Measurements from ENCODE around the gene CALML5.
A peak's percentile ranks its signal among the peaks of the same experiment; 100 is the strongest.

CALML5 gene

GRCh38 chr10:5460468-5461202, 38.7 kb downstream of the CALML5 start:
- DNase-seq = no peak

DNA sequence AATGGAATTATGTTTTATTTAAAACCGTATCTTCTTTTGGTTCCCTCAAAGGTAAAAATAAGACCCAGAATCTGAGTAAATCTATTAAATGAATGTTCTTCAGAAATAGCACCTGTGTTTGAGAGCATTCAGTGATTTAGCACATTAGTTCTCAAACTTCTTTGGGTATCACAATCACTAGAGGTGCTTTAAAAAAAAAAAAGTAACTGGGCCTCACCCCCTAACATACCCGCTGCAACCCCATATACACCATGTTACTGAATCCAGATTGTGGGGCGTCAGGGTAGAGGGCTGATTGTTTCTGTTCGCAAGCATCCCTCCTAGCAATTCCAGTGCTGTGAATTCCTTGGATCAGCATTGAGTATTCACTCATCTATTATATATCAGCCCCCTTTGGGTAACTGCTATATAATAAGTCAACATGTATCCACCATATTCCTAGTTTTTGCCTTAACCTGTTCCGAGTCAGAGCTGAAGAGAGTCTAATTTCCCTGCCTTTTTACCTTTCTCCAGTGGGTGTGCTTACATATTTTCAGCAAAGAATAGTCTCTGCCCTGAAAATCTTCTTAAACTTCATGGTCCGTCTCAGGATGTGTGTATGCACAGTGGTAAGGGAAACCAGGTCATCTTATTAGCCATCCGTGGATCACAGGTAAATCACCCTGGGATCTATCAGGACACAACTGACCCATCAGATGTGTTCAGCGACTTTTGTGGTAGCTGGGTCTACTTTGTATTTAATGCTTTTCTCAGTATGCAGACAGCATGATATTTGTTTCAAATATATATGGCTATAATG, 40.2 kb downstream of the CALML5 start:
- no peak for DNase-seq

DNA sequence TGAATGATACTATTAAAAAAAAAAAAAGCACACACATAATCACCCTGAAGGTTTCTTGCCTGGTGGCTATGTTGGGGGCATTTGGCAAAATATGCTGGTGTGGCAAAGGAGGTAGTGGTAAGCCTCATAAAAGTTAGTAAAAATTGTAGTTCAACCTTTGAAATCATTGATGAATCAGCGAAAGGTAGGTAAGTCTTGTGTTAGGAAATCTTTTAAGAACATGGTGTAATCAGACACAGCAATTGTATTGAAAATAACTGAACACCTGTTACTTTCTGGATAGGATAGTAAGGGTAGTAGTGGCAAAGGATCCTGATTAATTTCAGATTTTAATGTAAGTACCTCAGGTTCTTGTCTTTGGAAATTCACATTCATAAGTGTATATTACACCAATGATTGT, 40.9 kb downstream of the CALML5 start:
- no peak for DNase-seq

DNA sequence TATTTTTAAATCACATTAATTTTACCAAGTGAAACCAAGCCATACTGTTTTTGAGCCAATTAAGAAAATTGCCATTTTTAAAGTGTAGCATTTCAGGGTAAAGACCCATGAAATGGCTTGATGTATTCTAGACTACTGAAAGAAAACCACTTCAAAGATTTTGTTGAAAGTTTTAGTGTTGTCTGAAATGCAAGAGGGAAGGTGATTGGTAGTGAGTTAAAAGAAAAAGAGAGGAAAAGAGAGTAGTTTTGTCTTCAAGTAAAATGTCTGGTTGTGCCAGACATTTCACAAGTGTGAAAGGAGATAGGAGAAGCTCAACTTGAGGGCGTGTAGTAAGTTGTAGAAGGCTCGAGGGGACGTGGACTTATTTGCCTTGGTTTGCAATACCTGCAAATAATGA, 41.6 kb downstream of the CALML5 start:
- peak in 1 of 2 donors; percentile 41 for DNase-seq

DNA sequence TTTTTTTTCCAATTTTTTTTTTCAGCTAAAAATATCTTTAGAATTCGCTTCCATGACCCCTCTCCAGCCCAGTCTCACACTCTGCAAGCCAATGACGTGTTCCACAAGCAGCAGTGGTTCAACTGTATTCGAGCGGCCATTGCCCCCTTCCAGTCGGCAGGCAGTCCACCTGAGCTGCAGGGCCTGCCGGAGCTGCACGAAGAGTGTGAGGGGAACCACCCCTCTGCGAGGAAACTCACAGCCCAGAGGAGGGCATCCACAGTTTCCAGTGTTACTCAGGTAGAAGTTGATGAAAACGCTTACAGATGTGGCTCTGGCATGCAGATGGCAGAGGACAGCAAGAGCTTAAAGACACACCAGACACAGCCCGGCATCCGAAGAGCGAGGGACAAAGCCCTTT, 42.8 kb downstream of the CALML5 start:
- DNase-seq = no peak

DNA sequence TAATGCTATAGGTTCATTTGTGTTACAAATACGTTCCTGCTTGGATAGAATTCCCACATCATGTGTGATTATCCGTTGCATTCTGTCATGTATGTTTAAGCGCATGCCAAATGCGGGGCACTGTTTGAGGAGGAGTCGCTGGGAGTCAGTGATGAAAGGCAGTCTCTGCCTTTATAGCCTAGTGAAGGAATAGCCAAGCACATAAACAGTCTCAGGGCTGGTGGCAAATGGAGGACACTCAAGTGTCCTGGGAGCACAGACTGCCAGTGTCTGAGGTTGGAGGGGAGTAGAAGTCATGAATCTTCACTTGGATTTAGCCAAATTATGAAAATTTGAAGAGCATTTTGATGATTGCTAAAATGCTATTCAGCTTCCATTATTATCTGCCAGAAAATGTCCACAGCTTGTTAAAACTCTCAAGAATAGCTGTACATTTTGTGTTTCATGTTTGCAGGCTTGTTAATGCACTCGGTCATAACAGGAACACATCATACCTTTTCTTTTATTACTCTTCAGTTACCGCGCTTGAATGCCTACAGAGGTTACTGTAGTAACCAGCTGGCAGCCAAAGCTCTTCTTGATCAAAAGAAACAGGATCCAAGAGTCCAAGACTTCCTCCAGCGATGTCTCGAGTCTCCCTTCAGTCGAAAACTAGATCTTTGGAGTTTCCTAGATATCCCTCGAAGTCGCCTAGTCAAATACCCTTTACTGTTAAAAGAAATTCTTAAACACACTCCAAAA, 45.5 kb downstream of the CALML5 start:
- no peak for DNase-seq

- DNase-seq = no peak
Observed at GRCh38 chr10:5450605-5451384, 48.6 kb downstream of the CALML5 start.

GRCh38 chr10:5449823-5450222, 49.5 kb downstream of the CALML5 start:
- DNase-seq = no peak

GRCh38 chr10:5449227-5449626, 50.1 kb downstream of the CALML5 start:
- DNase-seq = no peak
